ENCODE results near the gene CAMK2N1. TPM values are rescaled to one million over a fixed set of nuclear protein-coding genes. Genes with fewer than 3 reads are reported as not detected.

The CAMK2N1 gene
- polyA plus RNA-seq, 1 donor (not counting 4 experiments of a cell fraction or from before 2014, with no cell fraction given), result 46.0 TPM

DNA sequence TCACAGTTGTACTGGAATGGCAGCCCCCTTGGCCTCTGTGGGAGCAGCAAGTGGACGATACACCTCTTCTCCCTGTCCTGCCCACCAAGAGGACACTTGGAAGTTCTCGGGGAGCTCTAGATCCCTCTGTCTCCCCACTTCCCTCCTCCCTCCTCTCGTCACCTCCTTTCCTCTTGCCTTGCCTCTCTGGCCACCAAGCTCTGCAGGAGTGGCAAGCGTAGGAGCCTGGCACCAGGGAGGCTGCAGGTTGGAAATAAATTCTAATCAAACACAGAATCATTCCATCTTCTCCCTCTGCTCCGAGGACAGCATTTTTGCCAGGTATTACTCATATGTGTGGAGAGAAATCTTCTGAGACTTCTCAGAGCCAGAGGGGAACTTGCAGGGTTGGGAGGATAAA is 20.8 kb downstream of the CAMK2N1 start:
- no peaks in the 10 kb centered on the region for H3K36me3 ChIP-seq (ENCODE audit: control insufficient read depth in 2 of 2, extremely low read depth in 1 of 2, insufficient read depth in 2 of 2, low read length in 2 of 2)
- H3K9me1 ChIP-seq (ENCODE audit: control insufficient read depth, extremely low read depth, insufficient read depth, low read length), result no peaks in the 10 kb centered on the region
- FAIRE-seq (no peak), DNase-seq (ENCODE audit: low read depth, low spot score) (no peak)
- H4K20me1 ChIP-seq (ENCODE audit: control insufficient read depth, extremely low read depth, insufficient read depth, low read length), result no peaks in the 10 kb centered on the region
- no peak overlapping the region for H3K9ac ChIP-seq (ENCODE audit: control insufficient read depth, extremely low read depth, insufficient read depth, low read length)
- H3K79me2 ChIP-seq (ENCODE audit: control insufficient read depth, insufficient read depth, low read length), result no peaks in the 10 kb centered on the region
- TF ChIP-seq, protein P1, sequence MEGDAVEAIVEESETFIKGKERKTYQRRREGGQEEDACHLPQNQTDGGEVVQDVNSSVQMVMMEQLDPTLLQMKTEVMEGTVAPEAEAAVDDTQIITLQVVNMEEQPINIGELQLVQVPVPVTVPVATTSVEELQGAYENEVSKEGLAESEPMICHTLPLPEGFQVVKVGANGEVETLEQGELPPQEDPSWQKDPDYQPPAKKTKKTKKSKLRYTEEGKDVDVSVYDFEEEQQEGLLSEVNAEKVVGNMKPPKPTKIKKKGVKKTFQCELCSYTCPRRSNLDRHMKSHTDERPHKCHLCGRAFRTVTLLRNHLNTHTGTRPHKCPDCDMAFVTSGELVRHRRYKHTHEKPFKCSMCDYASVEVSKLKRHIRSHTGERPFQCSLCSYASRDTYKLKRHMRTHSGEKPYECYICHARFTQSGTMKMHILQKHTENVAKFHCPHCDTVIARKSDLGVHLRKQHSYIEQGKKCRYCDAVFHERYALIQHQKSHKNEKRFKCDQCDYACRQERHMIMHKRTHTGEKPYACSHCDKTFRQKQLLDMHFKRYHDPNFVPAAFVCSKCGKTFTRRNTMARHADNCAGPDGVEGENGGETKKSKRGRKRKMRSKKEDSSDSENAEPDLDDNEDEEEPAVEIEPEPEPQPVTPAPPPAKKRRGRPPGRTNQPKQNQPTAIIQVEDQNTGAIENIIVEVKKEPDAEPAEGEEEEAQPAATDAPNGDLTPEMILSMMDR (optimal IDR thresholded peaks at IDR 0.05 in 1 of 3, IDR thresholded peaks at IDR 0.05 in 1 of 3, conservative IDR thresholded peaks at IDR 0.05 in 1 of 3; ENCODE audit: extremely low read depth in 1 of 3, insufficient read depth in 2 of 3, low read length in 3 of 3), result no peak
- no peak for TF ChIP-seq EZH2 (IDR thresholded peaks at IDR 0.05; ENCODE audit: low read length)
- dilution Hi-C loops (cut with MboI; ENCODE audit: extremely low pct_ligation_motif_present, low sequenced_read_pairs), result no loop called here
- peaks cover 38% of the 10 kb centered on the region for H3K27me3 ChIP-seq (ENCODE audit: control insufficient read depth, extremely low read depth, insufficient read depth, low read length)
- no peaks in the 10 kb centered on the region for H3K4me1 ChIP-seq (ENCODE audit: control insufficient read depth, extremely low read depth, insufficient read depth, low read length)
- H3K27ac ChIP-seq (ENCODE audit: control insufficient read depth, insufficient read depth, low read length), result no peak overlapping the region
- no peaks in the 10 kb centered on the region for H3K9me3 ChIP-seq (ENCODE audit: control insufficient read depth, low read depth, low read length)
- no peak overlapping the region for H3K4me2 ChIP-seq (ENCODE audit: control insufficient read depth, extremely low read depth, insufficient read depth, low read depth, low read length)
- no peak overlapping the region for H3K4me3 ChIP-seq (ENCODE audit: control insufficient read depth in 2 of 3, extremely low read depth in 1 of 3, insufficient read depth in 2 of 3, low read depth in 1 of 3, low read length in 3 of 3)
- H2AFZ ChIP-seq (ENCODE audit: control insufficient read depth, low read length), result no peak overlapping the region

DNA sequence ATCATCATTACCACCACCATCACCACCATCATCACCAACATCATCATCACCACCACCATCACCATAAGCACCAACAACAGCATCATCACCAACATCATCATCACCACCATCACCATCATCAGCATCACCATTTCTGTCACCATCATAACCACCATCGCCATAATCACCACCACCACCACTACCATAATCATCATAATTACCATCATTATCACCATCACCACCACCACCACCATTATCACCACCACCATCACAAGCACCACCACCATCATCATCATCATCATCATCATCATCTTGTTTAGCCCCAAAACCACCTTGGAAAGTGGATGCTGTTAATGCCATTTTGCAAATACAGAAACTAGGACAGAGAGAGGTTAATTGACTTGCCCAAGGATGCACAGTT is 22.5 kb downstream of the CAMK2N1 start:
- Histone ChIP-seq H3K36me3 (ENCODE audit: control insufficient read depth in 2 of 2, extremely low read depth in 1 of 2, insufficient read depth in 2 of 2, low read length in 2 of 2) (no peaks in the 10 kb centered on the region), H4K20me1 (ENCODE audit: control insufficient read depth, extremely low read depth, insufficient read depth, low read length) (no peaks in the 10 kb centered on the region), H3K27ac (ENCODE audit: control insufficient read depth, insufficient read depth, low read length) (no peak overlapping the region), H3K27me3 (ENCODE audit: control insufficient read depth, extremely low read depth, insufficient read depth, low read length) (peaks cover 31% of the 10 kb centered on the region), H3K9me1 (ENCODE audit: control insufficient read depth, extremely low read depth, insufficient read depth, low read length) (no peaks in the 10 kb centered on the region), H3K4me3 (ENCODE audit: control insufficient read depth in 2 of 3, extremely low read depth in 1 of 3, insufficient read depth in 2 of 3, low read depth in 1 of 3, low read length in 3 of 3) (no peak overlapping the region), H3K4me1 (ENCODE audit: control insufficient read depth, extremely low read depth, insufficient read depth, low read length) (no peaks in the 10 kb centered on the region), H3K9ac (ENCODE audit: control insufficient read depth, extremely low read depth, insufficient read depth, low read length) (no peak overlapping the region), H3K9me3 (ENCODE audit: control insufficient read depth, low read depth, low read length) (no peaks in the 10 kb centered on the region), H2AFZ (ENCODE audit: control insufficient read depth, low read length) (no peak overlapping the region), H3K79me2 (ENCODE audit: control insufficient read depth, insufficient read depth, low read length) (no peaks in the 10 kb centered on the region), H3K4me2 (ENCODE audit: control insufficient read depth, extremely low read depth, insufficient read depth, low read depth, low read length) (no peak overlapping the region)
- dilution Hi-C loops (cut with MboI; ENCODE audit: extremely low pct_ligation_motif_present, low sequenced_read_pairs), result no loop called here
- TF ChIP-seq, protein P1 (optimal IDR thresholded peaks at IDR 0.05 in 1 of 3, IDR thresholded peaks at IDR 0.05 in 1 of 3, conservative IDR thresholded peaks at IDR 0.05 in 1 of 3; ENCODE audit: extremely low read depth in 1 of 3, insufficient read depth in 2 of 3, low read length in 3 of 3), result no peak
- TF ChIP-seq EZH2 (IDR thresholded peaks at IDR 0.05; ENCODE audit: low read length), result no peak
- FAIRE-seq, result no peak
- no peak for DNase-seq (ENCODE audit: low read depth, low spot score)
